Endodermal cell (in vitro differentiated cells): ENCODE results near the gene SBF2. TPM values are rescaled to one million over a fixed set of nuclear protein-coding genes. Genes with fewer than 3 reads are reported as not detected.

ENCODE experiments used
- DNase-seq: peaks from one replicate; pipeline ENCODE4 v3.0.0-alpha.2; 2017
- H3K27ac ChIP-seq: 2 replicates; pipeline ENCODE4 v1.5.1; 2013; ENCODE audit warnings: mild to moderate bottlenecking, low read depth, low read length, moderate library complexity
- H3K27me3 ChIP-seq: 2 replicates; pipeline ENCODE4 v1.6.1; 2013; ENCODE audit warnings: mild to moderate bottlenecking, low read length, moderate library complexity; ENCODE audit not compliant: insufficient read depth, control insufficient read depth, poor library complexity, severe bottlenecking
- H3K36me3 ChIP-seq: 2 replicates; pipeline ENCODE4 v1.7.0; 2013; ENCODE audit warnings: mild to moderate bottlenecking, low read length, moderate library complexity; ENCODE audit not compliant: control insufficient read depth, insufficient read depth
- H3K4me1 ChIP-seq: one replicate; pipeline ENCODE4 v1.7.0; 2013; ENCODE audit warnings: low read length; ENCODE audit not compliant: control insufficient read depth, insufficient read depth
- H3K4me3 ChIP-seq: 2 replicates; pipeline ENCODE4 v1.5.1; 2013; ENCODE audit warnings: mild to moderate bottlenecking, low read length, moderate library complexity
- H3K9ac ChIP-seq: 2 replicates; pipeline ENCODE4 v1.6.1; 2013; ENCODE audit warnings: mild to moderate bottlenecking, low read length, moderate library complexity; ENCODE audit not compliant: poor library complexity, severe bottlenecking; ENCODE audit errors: extremely low read depth
- H3K9me3 ChIP-seq: 2 replicates; pipeline ENCODE4 v1.6.1; 2013; ENCODE audit warnings: mild to moderate bottlenecking, low read length, moderate library complexity; ENCODE audit not compliant: control insufficient read depth
- H3K27ac Mint-ChIP-seq: 2 replicates; pipeline ENCODE4 v1.8.0; 2020; ENCODE audit warnings: mixed read lengths
- H3K27me3 Mint-ChIP-seq: 2 replicates; pipeline ENCODE4 v1.8.0; 2021; ENCODE audit warnings: mild to moderate bottlenecking, mixed read lengths; ENCODE audit not compliant: insufficient read depth
- H3K36me3 Mint-ChIP-seq: 2 replicates; pipeline ENCODE4 v1.8.0; 2020; ENCODE audit warnings: low read depth, mixed read lengths
- H3K4me1 Mint-ChIP-seq: 2 replicates; pipeline ENCODE4 v1.8.0; 2020; ENCODE audit warnings: mixed read lengths
- H3K4me3 Mint-ChIP-seq: 2 replicates; pipeline ENCODE4 v1.8.0; 2020; ENCODE audit warnings: mild to moderate bottlenecking, moderate library complexity, mixed read lengths
- H3K9me3 Mint-ChIP-seq: 2 replicates; pipeline ENCODE4 v1.8.0; 2020; ENCODE audit warnings: mild to moderate bottlenecking, mixed read lengths
- CTCF ChIP-seq: fragments of 200-600 bp; sonication (generic); conservative IDR thresholded peaks from 2 replicates; pipeline ENCODE4 v1.5.0; 2021; ENCODE audit warnings: antibody characterized with exemption, mild to moderate bottlenecking
- WGBS, 2 experiments: methylation state at CpG; one replicate each; pipeline versions ENCODE4 v1.1.5 to v1.1.7; 2013; ENCODE audit warnings: missing lambda C conversion rate in 2 of 2, mixed read lengths in 1 of 2; ENCODE audit not compliant: insufficient coverage in 1 of 2, insufficient read length in 1 of 2; 5-methylcytosine and 5-hydroxymethylcytosine counted together
- total RNA-seq, 2 donors: library from RNA; stranded (reverse); fragmentation: NEBNext Ultra II Directional in 1 of 2; extraction: Animal tissue kit (Norgen Biotek cat#: 25700) in 1 of 2; gene quantifications; 2 replicates in 1 of 2; 3 replicates in 1 of 2; pipeline ENCODE4 v1.2.1, GENCODE V29; 2021

Gene SBF2
- total RNA-seq, 2 donors from 2014 or later: 27.1 to 32.5 TPM

GRCh38 chr11:9787981-9788521 lies 506.0 kb downstream of the SBF2 start:
- H3K9me3 ChIP-seq: no peaks in the 10 kb centered on the region
- no peaks in the 10 kb centered on the region for H3K4me1 ChIP-seq
- no peaks in the 10 kb centered on the region for H3K27me3 Mint-ChIP-seq
- no peak overlapping the region for H3K4me3 ChIP-seq
- no peak overlapping the region for H3K9ac ChIP-seq
- no peaks in the 10 kb centered on the region for H3K9me3 Mint-ChIP-seq
- no peak overlapping the region for H3K4me3 Mint-ChIP-seq
- no peaks in the 10 kb centered on the region for H3K27me3 ChIP-seq
- peaks cover 42% of the 10 kb centered on the region for H3K36me3 Mint-ChIP-seq
- H3K27ac Mint-ChIP-seq: no peak overlapping the region
- no peak overlapping the region for H3K27ac ChIP-seq
- H3K36me3 ChIP-seq: peaks cover 34% of the 10 kb centered on the region
- WGBS, 2 experiments: 93 to 100% methylated on average over 3 of the region's 3 CpGs
- H3K4me1 Mint-ChIP-seq: no peaks in the 10 kb centered on the region
- no peak for DNase-seq
- no peak for TF ChIP-seq CTCF

- no peak for TF ChIP-seq CTCF
- Histone ChIP-seq H3K9ac (no peak overlapping the region), H3K36me3 (peaks cover 34% of the 10 kb centered on the region), H3K4me1 (no peaks in the 10 kb centered on the region), H3K27ac (no peak overlapping the region), H3K27me3 (no peaks in the 10 kb centered on the region), H3K9me3 (no peaks in the 10 kb centered on the region), H3K4me3 (no peak overlapping the region)
- no peak for DNase-seq
- H3K27ac Mint-ChIP-seq: no peak overlapping the region
- H3K9me3 Mint-ChIP-seq: no peaks in the 10 kb centered on the region
- no peak overlapping the region for H3K4me3 Mint-ChIP-seq
- no peaks in the 10 kb centered on the region for H3K4me1 Mint-ChIP-seq
- 93 to 94% methylated on average over 3 to 5 of the region's 5 CpGs for WGBS, 2 experiments
- peaks cover 44% of the 10 kb centered on the region for H3K36me3 Mint-ChIP-seq
- H3K27me3 Mint-ChIP-seq: no peaks in the 10 kb centered on the region
These were observed 506.8 kb downstream of the SBF2 start for GRCh38 chr11:9787260-9787659.

GRCh38 chr11:9784602-9785315 lies 509.3 kb downstream of the SBF2 start:
- no peaks in the 10 kb centered on the region for H3K4me1 Mint-ChIP-seq
- no peaks in the 10 kb centered on the region for H3K27me3 ChIP-seq
- H3K36me3 Mint-ChIP-seq: peaks cover 58% of the 10 kb centered on the region
- H3K36me3 ChIP-seq: peaks cover 51% of the 10 kb centered on the region
- H3K9me3 ChIP-seq: no peaks in the 10 kb centered on the region
- H3K9ac ChIP-seq: no peak overlapping the region
- no peak for DNase-seq
- no peak overlapping the region for H3K4me3 ChIP-seq
- H3K27me3 Mint-ChIP-seq: no peaks in the 10 kb centered on the region
- no peak for TF ChIP-seq CTCF
- WGBS, 2 experiments: 94 to 96% methylated on average over 4 to 5 of the region's 6 CpGs
- no peaks in the 10 kb centered on the region for H3K4me1 ChIP-seq
- no peak overlapping the region for H3K4me3 Mint-ChIP-seq
- no peak overlapping the region for H3K27ac ChIP-seq
- H3K9me3 Mint-ChIP-seq: no peaks in the 10 kb centered on the region
- H3K27ac Mint-ChIP-seq: no peak overlapping the region
